ENCODE measurements around the gene DMXL1. TPM values are rescaled to one million over a fixed set of nuclear protein-coding genes. Genes with fewer than 3 reads are reported as not detected.
A peak's percentile ranks its signal among the peaks of the same experiment; 100 is the strongest.

Gene DMXL1
- total and polyA plus RNA-seq, 9 donors: 16.2 to 32.4 (median 19.3) TPM

DNA sequence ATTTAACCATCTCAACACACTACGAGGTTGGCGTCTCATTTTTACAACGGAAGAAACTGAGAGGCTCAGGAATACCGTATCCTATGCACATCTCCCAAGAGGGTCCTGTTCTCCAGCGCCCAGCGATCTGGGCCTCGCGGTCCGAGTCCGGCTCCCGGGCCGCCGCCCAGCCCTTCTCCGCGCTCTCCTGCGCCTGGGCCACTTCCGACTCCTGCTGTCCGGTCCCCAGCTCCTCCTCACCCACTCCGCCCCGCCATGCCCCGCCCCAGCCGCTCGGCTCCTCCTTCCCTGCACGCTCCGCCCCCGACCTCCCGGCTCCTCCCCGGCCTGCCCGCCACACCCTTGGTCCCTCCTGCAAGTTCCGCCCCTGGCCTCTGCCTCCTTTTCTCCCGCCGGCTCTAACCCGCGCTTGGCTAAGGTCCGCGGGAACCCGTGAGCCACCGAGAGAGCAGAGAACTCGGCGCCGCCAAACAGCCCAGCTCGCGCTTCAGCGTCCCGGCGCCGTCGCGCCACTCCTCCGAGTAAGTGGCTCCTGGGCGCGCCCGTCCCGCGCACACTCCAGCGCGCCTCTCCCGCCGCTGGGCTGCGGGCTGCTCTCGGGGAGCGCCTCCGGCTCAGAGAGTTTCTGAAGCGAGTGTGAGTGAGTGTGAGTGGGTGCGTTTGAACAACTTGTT is 197.6 kb downstream of the DMXL1 start:
- peak; percentile 95 for DNase-seq
- H3K27me3 ChIP-seq (ENCODE audit: control insufficient read depth, insufficient read depth, low read length): no peaks in the 10 kb centered on the region
- no peaks in the 10 kb centered on the region for H3K36me3 ChIP-seq (ENCODE audit: control insufficient read depth, insufficient read depth, low read length)
- no peaks in the 10 kb centered on the region for H3K9me3 ChIP-seq (replicated peaks; ENCODE audit: control insufficient read depth, low read depth, low read length)
- H3K27ac ChIP-seq (ENCODE audit: low read length): peak overlapping the region; percentile 94
- peak overlapping the region; percentile 96 for H3K4me3 ChIP-seq (ENCODE audit: low read length)
- under 1% methylated on average over 65 of the region's 65 CpGs for WGBS (ENCODE audit: insufficient coverage)
- H3K4me1 ChIP-seq (ENCODE audit: control insufficient read depth, insufficient read depth, low read length): peaks cover 10% of the 10 kb centered on the region

DNA sequence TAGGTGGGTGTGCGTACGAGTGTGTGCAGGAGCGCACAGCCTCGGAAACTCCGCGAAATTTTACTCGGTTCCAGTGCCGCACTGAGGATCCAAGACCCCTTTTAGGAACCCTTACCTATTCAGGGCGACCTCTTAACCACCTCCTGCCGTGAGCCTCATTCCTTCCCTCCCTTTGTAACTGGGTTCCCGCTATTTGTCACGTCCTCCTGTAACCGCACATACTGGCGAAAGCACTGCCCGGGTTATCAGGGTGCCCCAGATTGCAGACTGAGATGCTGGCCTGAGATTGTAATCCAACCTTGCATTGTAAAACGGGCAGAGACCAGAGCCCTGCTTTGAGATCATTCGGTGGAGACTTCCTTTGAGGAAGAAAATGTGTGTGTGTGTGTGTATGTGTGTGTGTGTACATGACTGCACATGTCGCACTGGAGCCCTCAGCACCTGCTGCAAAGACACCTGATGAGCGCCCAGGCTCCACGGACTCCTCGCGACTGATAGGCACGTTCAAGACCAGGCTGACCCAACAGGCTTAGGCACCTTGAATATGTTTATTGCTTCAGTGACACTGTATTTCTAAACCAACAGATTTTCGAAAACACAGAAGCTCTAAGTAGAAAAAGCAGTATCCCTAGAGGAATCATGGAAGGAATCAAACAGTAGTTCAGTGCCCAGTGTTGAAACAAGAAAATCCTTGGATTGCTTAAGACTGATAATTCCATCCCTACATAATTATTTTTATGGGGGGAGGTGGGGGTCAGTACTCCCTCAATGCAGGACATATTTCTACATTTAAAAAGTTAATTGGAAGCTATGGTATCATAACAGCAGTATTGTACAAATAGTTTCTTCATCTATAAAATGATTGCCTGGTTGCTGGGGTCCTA is 198.4 kb downstream of the DMXL1 start:
- Histone ChIP-seq H3K27me3 (ENCODE audit: control insufficient read depth, insufficient read depth, low read length) (no peaks in the 10 kb centered on the region), H3K4me3 (ENCODE audit: low read length) (peak overlapping the region; percentile 96), H3K9me3 (replicated peaks; ENCODE audit: control insufficient read depth, low read depth, low read length) (no peaks in the 10 kb centered on the region), H3K27ac (ENCODE audit: low read length) (peak overlapping the region; percentile 82), H3K4me1 (ENCODE audit: control insufficient read depth, insufficient read depth, low read length) (peaks cover 13% of the 10 kb centered on the region), H3K36me3 (ENCODE audit: control insufficient read depth, insufficient read depth, low read length) (no peaks in the 10 kb centered on the region)
- 2% methylated on average over 14 of the region's 24 CpGs for WGBS (ENCODE audit: insufficient coverage)
- DNase-seq: peak; percentile 49

DNA sequence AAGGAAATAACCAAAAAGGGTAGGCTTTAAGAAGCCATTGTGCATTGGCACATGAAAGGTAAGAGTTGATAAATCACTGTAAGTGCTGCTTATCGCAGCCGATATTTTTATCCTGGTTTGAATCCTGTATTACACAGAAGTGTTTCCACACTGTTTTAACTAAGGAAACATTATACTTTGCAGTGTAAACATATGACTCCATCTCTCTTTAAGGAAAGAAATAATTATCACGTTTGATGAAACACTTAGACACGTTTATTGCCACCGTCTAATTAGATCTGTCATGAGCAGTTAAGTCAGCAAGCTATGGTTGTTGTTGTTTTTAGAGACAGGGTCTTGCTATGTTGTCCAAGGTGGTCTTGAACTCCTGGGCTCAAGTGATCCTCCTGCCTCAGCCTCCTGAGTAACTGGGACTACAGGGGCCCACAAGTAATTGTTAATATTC is 199.3 kb downstream of the DMXL1 start:
- Histone ChIP-seq H3K4me1 (ENCODE audit: control insufficient read depth, insufficient read depth, low read length) (peaks cover 16% of the 10 kb centered on the region), H3K9me3 (replicated peaks; ENCODE audit: control insufficient read depth, low read depth, low read length) (no peaks in the 10 kb centered on the region), H3K36me3 (ENCODE audit: control insufficient read depth, insufficient read depth, low read length) (no peaks in the 10 kb centered on the region), H3K27me3 (ENCODE audit: control insufficient read depth, insufficient read depth, low read length) (no peaks in the 10 kb centered on the region), H3K4me3 (ENCODE audit: low read length) (no peak overlapping the region), H3K27ac (ENCODE audit: low read length) (no peak overlapping the region)
- 86% methylated on average over 2 of the region's 5 CpGs for WGBS (ENCODE audit: insufficient coverage)
- no peak for DNase-seq

DNA sequence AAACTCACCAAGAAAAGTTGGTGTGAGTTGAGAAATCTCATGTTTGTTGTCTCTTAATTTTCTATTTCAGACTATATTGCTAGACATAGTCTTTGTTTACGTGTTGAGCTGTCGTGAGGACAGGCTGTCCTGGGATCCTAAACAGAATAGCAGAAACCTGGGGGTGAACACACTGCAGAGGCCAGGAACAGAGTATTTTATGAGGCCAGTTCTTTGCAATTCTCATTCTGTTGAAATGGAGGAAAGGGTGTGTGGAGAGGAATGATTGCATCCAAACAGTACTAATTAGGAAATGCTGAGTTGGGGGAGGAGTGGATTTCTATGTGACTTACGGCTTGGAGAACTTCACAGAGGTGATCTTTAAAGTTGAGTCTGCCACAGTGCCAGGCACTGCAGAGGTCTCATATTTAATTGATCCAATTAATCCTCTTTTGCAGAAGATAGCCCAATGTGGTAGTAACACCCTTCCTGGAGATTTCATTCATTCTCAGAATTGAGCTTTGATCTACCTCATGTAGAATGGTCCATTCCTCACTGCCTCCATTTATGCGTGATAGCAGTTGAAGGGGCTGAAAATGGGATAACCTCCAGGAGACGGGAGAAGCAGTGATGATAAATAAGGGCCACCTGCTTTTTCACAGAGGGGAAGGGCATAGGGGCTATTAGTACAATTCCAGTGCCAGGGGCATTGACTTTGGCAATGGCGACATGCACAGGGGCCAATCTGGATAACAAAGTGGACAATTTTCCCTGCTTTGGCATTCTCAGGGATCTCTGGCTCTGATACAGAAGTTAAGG is 200.3 kb downstream of the DMXL1 start:
- no peaks in the 10 kb centered on the region for H3K27me3 ChIP-seq (ENCODE audit: control insufficient read depth, insufficient read depth, low read length)
- no peak overlapping the region for H3K27ac ChIP-seq (ENCODE audit: low read length)
- peaks cover 19% of the 10 kb centered on the region for H3K4me1 ChIP-seq (ENCODE audit: control insufficient read depth, insufficient read depth, low read length)
- no peaks in the 10 kb centered on the region for H3K36me3 ChIP-seq (ENCODE audit: control insufficient read depth, insufficient read depth, low read length)
- whole genome bisulfite sequencing (ENCODE audit: insufficient coverage): 90% methylated on average over 3 of the region's 6 CpGs
- no peak overlapping the region for H3K4me3 ChIP-seq (ENCODE audit: low read length)
- DNase-seq: no peak
- no peaks in the 10 kb centered on the region for H3K9me3 ChIP-seq (replicated peaks; ENCODE audit: control insufficient read depth, low read depth, low read length)

DNA sequence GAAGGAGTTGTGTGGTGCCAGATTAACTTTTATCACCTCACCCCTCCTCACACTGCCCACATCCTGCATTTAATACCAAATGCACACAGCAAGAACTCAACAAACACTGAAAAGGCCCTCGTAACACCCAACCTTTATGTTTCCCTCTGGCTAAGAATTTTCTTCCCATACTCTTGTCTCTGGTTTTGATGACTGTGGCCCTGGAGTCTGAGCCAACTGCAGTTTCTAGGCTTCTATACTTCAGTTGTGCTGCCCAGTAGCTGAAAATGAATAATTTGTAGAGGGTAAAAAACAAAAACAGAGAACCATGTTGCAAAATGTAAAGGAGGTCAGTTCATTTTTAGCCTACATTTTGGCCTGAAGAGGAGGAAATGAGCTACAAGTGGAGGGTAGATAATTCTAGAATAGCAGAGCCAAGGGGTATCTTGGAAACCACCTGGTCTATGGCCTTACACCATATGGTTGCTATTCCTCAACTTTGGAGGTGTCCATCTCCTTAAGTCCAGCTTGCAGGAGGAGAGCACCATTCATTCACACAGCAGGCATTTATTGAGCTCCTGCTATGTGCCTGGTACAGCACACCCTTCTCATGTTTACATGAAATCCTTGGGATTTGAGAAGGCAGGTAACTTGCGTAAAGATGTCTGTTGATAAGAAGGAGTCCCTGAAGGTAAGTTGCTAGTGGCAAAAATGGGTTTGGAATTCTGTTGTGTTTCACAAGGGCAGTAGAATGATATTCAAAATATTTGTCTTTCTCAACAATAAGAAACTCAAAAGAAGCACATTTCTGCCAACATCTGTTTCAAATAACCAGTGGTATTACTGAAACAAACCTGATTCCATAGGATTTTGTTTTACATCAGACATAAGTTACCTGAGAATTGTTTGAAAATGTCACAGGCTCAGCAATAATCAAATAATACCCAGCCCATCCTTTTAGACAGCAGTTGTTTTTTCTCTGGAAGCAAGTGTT is 201.2 kb downstream of the DMXL1 start:
- Histone ChIP-seq H3K9me3 (replicated peaks; ENCODE audit: control insufficient read depth, low read depth, low read length) (no peaks in the 10 kb centered on the region), H3K27ac (ENCODE audit: low read length) (no peak overlapping the region), H3K27me3 (ENCODE audit: control insufficient read depth, insufficient read depth, low read length) (no peaks in the 10 kb centered on the region), H3K4me1 (ENCODE audit: control insufficient read depth, insufficient read depth, low read length) (peaks cover 19% of the 10 kb centered on the region), H3K36me3 (ENCODE audit: control insufficient read depth, insufficient read depth, low read length) (no peaks in the 10 kb centered on the region), H3K4me3 (ENCODE audit: low read length) (no peak overlapping the region)
- WGBS (ENCODE audit: insufficient coverage): 100% methylated on average over 1 of the region's 2 CpGs
- DNase-seq: no peak

DNA sequence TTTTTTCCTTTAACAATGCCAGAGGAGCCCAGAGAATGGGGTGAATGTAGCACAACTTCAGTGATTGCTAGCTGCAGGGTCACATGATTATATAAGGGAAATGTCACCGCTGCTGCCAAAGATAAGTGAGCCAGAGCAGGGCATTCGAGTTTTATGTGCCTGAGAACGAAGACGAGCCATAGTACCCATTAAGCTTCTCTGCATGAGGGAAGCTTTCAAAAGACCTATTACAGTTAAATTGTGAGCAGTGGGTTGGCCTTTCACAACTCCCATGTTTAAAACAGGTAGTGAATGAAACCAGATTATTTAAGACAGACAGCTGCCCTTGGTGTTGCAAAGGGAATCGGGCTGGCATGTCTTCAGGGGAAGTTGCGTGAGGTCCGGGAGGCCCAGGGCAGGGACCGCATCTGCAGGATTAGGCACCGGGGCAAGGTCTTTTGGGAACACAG is 202.5 kb downstream of the DMXL1 start:
- no peaks in the 10 kb centered on the region for H3K27me3 ChIP-seq (ENCODE audit: control insufficient read depth, insufficient read depth, low read length)

DNA sequence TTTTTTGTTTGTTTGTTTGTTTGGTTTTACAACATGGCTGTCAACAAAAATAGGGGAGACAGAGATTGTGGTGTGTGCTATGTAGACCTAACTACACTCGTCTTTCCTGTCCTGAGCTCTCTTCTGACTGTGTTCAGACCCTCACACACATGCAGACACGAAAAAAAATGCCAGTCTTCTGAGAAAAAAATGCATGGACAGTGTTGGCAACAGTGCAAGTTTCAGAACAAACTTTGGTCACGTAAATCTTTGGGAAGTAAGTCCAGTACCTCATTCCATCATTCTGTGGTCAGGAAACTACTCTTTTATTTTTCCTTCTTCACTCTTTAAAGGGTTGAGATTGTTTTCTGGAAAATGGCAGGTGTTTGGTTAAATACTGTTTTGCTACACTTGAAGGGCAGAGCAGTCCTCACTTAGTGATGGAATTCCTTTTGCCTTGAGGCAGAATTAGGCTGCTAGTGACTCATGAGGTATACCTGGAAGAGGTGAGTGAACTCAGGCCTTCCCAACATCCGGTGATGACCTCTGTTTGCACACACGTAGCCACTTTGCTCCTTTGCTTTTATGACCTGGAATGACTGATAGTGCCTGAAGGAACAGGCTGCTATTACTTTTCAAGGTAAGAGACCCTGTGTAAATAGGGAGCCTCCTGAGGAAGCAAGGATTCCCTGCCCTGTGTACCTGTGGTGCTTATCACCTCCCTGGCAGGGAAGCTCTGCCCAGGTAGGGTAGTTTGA is 203.3 kb downstream of the DMXL1 start:
- no CpG with 5 or more reads among the region's 5 CpGs for WGBS (ENCODE audit: insufficient coverage)
- no peak for DNase-seq
- no peak overlapping the region for H3K4me3 ChIP-seq (ENCODE audit: low read length)
- H3K27ac ChIP-seq (ENCODE audit: low read length): no peak overlapping the region
- H3K9me3 ChIP-seq (replicated peaks; ENCODE audit: control insufficient read depth, low read depth, low read length): no peaks in the 10 kb centered on the region
- H3K36me3 ChIP-seq (ENCODE audit: control insufficient read depth, insufficient read depth, low read length): no peaks in the 10 kb centered on the region
- H3K4me1 ChIP-seq (ENCODE audit: control insufficient read depth, insufficient read depth, low read length): peaks cover 15% of the 10 kb centered on the region
- H3K27me3 ChIP-seq (ENCODE audit: control insufficient read depth, insufficient read depth, low read length): no peaks in the 10 kb centered on the region

More for the DNA sequence above, 202.5 kb downstream of the DMXL1 start:
- no peaks in the 10 kb centered on the region for H3K36me3 ChIP-seq (ENCODE audit: control insufficient read depth, insufficient read depth, low read length)
- no peak for DNase-seq
- H3K4me1 ChIP-seq (ENCODE audit: control insufficient read depth, insufficient read depth, low read length): peaks cover 17% of the 10 kb centered on the region
- H3K9me3 ChIP-seq (replicated peaks; ENCODE audit: control insufficient read depth, low read depth, low read length): no peaks in the 10 kb centered on the region
- 43% methylated on average over 9 of the region's 9 CpGs for WGBS (ENCODE audit: insufficient coverage)
- H3K27ac ChIP-seq (ENCODE audit: low read length): no peak overlapping the region
- H3K4me3 ChIP-seq (ENCODE audit: low read length): no peak overlapping the region

DNA sequence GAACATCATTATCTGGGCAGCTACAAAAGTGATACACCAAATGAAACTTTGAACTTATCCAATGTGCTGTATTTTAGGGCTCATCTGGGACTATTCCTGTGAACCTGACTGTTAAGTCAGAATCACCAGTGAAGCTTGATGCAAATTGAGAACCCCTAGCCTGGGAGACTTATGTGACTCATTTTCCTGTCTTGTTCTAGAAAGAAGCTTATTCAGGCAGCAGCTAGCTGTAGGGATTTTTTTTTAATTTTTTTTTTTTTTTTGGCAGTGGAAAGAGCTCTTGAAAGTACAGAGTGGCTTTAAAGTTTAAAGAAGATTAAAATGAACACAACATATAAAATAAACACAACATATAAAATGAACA is 203.9 kb downstream of the DMXL1 start:
- Histone ChIP-seq H3K27ac (ENCODE audit: low read length) (no peak overlapping the region), H3K4me1 (ENCODE audit: control insufficient read depth, insufficient read depth, low read length) (peaks cover 13% of the 10 kb centered on the region), H3K9me3 (replicated peaks; ENCODE audit: control insufficient read depth, low read depth, low read length) (no peaks in the 10 kb centered on the region), H3K36me3 (ENCODE audit: control insufficient read depth, insufficient read depth, low read length) (no peaks in the 10 kb centered on the region), H3K4me3 (ENCODE audit: low read length) (no peak overlapping the region), H3K27me3 (ENCODE audit: control insufficient read depth, insufficient read depth, low read length) (no peaks in the 10 kb centered on the region)
- DNase-seq: no peak

DNA sequence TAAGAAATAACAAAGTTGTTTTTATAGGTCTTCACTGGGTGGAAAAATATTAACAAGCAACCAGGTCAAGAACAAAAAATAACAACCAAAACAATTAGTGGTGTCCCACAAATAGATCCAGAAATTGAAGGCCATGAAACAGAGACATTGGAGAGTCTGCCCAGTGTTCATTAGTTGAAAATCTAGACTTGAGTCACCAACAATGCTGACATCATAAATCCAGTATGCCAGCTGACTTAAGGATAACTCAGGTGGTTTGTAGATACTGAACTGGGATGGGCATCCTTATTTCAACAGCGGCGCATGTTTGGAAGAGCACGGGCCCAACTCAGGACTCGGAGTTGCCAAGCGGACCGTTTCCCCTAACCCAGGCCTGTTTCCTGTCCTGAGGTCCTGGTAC is 204.3 kb downstream of the DMXL1 start:
- WGBS (ENCODE audit: insufficient coverage): 85% methylated on average over 4 of the region's 6 CpGs
- H3K4me1 ChIP-seq (ENCODE audit: control insufficient read depth, insufficient read depth, low read length): peaks cover 13% of the 10 kb centered on the region
- DNase-seq: no peak
- no peaks in the 10 kb centered on the region for H3K36me3 ChIP-seq (ENCODE audit: control insufficient read depth, insufficient read depth, low read length)
- no peak overlapping the region for H3K4me3 ChIP-seq (ENCODE audit: low read length)
- H3K9me3 ChIP-seq (replicated peaks; ENCODE audit: control insufficient read depth, low read depth, low read length): no peaks in the 10 kb centered on the region
- no peak overlapping the region for H3K27ac ChIP-seq (ENCODE audit: low read length)
- H3K27me3 ChIP-seq (ENCODE audit: control insufficient read depth, insufficient read depth, low read length): no peaks in the 10 kb centered on the region

Measured in muscle of leg (tissue), 11 donors.